A673 (cell line): ENCODE measurements around the gene FBLN1. TPM values are rescaled to one million over a fixed set of nuclear protein-coding genes. Genes with fewer than 3 reads are reported as not detected.
"Not testable (repeated sequence)": the region's sequence is repeated elsewhere in the genome, so short reads cannot be mapped to it uniquely, and the experiment has no call there.

Experiments
- BruUV-seq: library from RNA; stranded (reverse); fragments of 400-500 nt; replicated peaks from 2 replicates; lab custom pipeline; 2021; lab: Mats Ljungman, UMichigan
- CTCF ChIA-PET: fragments of 300-600 bp; sonication (Branson Sonifier 250); formaldehyde crosslinking; loops from one replicate; lab custom pipeline; 2022; ENCODE audit warnings: antibody characterized with exemption; lab: Charles Lee
- POLR2A ChIA-PET: fragments of 300-600 bp; sonication (Branson Sonifier 250); formaldehyde crosslinking; loops from one replicate; lab custom pipeline; 2022; ENCODE audit warnings: antibody characterized with exemption; ENCODE audit not compliant: low non-redundant PET; lab: Charles Lee
- DNase-seq: peaks from one replicate; pipeline ENCODE4 v3.0.0-alpha.2; 2015; ENCODE audit warnings: low spot score
- H3K27ac ChIP-seq: fragments of 200-600 bp; sonication (generic); 2 replicates; pipeline ENCODE4 v1.5.1; 2016; ENCODE audit warnings: mixed run types, low read depth, mild to moderate bottlenecking, mixed read lengths, antibody characterized with exemption, low read length; ENCODE audit not compliant: poor library complexity, severe bottlenecking
- H3K27me3 ChIP-seq: fragments of 200-600 bp; sonication (generic); replicated peaks from 2 replicates; pipeline ENCODE4 v1.6.1; 2017; ENCODE audit warnings: mixed run types, low read depth, mild to moderate bottlenecking, mixed read lengths, antibody characterized with exemption, low read length; ENCODE audit not compliant: insufficient read depth, poor library complexity
- H3K36me3 ChIP-seq: fragments of 200-600 bp; sonication (generic); 2 replicates; pipeline ENCODE4 v1.6.1; 2016; ENCODE audit warnings: mixed run types, mild to moderate bottlenecking, mixed read lengths, antibody characterized with exemption, low read length; ENCODE audit not compliant: insufficient read depth, poor library complexity, severe bottlenecking
- H3K4me1 ChIP-seq: fragments of 200-600 bp; sonication (generic); 2 replicates; pipeline ENCODE4 v1.6.1; 2017; ENCODE audit warnings: mixed run types, mild to moderate bottlenecking, mixed read lengths, antibody characterized with exemption, low read length; ENCODE audit not compliant: insufficient read depth, poor library complexity, severe bottlenecking
- H3K4me3 ChIP-seq: fragments of 200-600 bp; sonication (generic); 2 replicates; pipeline ENCODE4 v1.5.1; 2016; ENCODE audit warnings: low read depth, mixed run types, mild to moderate bottlenecking, mixed read lengths, low read length; ENCODE audit not compliant: poor library complexity, severe bottlenecking
- H3K9me3 ChIP-seq: fragments of 200-600 bp; sonication (generic); 2 replicates; pipeline ENCODE4 v1.6.1; 2016; ENCODE audit warnings: mixed run types, low read depth, mild to moderate bottlenecking, mixed read lengths, antibody characterized with exemption, low read length; ENCODE audit not compliant: poor library complexity, severe bottlenecking
- EZH2 ChIP-seq: fragments of 200-600 bp; sonication (generic); IDR thresholded peaks from 2 replicates; pipeline ENCODE4 v1.6.1; 2017; ENCODE audit warnings: borderline replicate concordance, low read depth, mild to moderate bottlenecking, mixed read lengths, antibody characterized with exemption, low read length; ENCODE audit not compliant: poor library complexity, severe bottlenecking
- intact Hi-C: fragments of 100-400 bp; cut with micrococcal nuclease; formaldehyde crosslinking; loops from one replicate; pipeline ENCODE4 v1.10.0; 2022; ENCODE audit not compliant: unreplicated experiment
- total RNA-seq: library from RNA; stranded (reverse); gene quantifications from 2 replicates; pipeline ENCODE4 v1.2.3, GENCODE V29; 2021
- TF ChIP-seq, protein P1 (sequence below): fragments of 300-800, 200-600 bp; sonication (generic); conservative IDR thresholded peaks from 2 replicates; pipeline ENCODE4 v1.5.1; 2017; ENCODE audit warnings: low read depth, mild to moderate bottlenecking, antibody characterized with exemption, low read length, moderate library complexity, mixed read lengths

Gene FBLN1
- total RNA-seq, 1 experiment from 2014 or later = 96.4 TPM

DNA sequence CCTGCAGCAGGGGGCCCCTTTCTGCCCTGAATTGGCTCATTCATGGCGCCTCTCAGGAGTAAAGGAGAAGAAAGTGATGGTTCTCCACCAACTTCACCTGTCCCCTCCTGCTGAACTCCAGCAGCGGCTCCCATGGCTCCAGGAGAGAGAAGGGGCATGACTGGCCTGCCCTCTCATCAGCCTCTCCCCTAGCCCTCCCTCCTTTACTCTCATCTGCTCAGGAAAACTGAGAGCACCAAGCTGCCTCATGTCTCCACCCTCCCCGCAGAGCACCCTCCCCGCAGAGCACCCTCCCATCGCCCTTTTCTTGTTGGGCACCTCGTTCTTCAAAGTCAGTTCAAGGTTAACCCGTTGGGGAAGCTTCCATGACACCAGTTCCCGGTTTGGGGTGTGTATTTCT lies 86.9 kb downstream of the FBLN1 start:
- TF ChIP-seq EZH2 = no peak
- TF ChIP-seq, protein P1, sequence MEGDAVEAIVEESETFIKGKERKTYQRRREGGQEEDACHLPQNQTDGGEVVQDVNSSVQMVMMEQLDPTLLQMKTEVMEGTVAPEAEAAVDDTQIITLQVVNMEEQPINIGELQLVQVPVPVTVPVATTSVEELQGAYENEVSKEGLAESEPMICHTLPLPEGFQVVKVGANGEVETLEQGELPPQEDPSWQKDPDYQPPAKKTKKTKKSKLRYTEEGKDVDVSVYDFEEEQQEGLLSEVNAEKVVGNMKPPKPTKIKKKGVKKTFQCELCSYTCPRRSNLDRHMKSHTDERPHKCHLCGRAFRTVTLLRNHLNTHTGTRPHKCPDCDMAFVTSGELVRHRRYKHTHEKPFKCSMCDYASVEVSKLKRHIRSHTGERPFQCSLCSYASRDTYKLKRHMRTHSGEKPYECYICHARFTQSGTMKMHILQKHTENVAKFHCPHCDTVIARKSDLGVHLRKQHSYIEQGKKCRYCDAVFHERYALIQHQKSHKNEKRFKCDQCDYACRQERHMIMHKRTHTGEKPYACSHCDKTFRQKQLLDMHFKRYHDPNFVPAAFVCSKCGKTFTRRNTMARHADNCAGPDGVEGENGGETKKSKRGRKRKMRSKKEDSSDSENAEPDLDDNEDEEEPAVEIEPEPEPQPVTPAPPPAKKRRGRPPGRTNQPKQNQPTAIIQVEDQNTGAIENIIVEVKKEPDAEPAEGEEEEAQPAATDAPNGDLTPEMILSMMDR = no peak
- ChIA-PET POLR2A (no interaction called here), CTCF (no interaction called here)
- Histone ChIP-seq H3K4me3 (no peak overlapping the region), H3K36me3 (no peaks in the 10 kb centered on the region), H3K27ac (no peak overlapping the region), H3K27me3 (no peaks in the 10 kb centered on the region), H3K9me3 (no peaks in the 10 kb centered on the region), H3K4me1 (no peaks in the 10 kb centered on the region)
- intact Hi-C loops = no loop called here
- no TSS peak for BruUV-seq
- DNase-seq = no peak

DNA sequence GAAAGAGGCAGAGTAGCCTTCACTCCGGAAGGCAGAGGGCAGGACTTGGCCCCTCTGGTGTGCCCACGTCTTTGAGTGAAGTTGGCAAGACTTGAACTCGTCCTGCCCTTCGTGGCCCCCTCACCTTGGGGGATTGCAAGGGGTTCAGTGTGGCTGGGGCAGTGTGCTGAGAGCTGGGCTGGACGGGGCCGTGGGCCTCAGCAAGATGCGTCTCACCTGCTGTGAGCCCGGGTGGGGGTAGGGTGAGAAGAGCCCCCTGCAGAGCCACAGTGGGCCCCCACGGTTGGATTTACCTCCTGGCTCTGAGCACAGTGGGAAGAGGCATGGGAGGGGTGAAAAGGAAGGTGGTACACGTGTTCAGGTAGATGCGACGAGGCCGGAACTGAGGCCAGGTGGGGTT lies 87.6 kb downstream of the FBLN1 start:
- TF ChIP-seq, protein P1 = no peak
- no peak for TF ChIP-seq EZH2
- Histone ChIP-seq H3K9me3 (no peaks in the 10 kb centered on the region), H3K4me1 (no peaks in the 10 kb centered on the region), H3K36me3 (no peaks in the 10 kb centered on the region), H3K27me3 (no peaks in the 10 kb centered on the region), H3K4me3 (no peak overlapping the region), H3K27ac (no peak overlapping the region)
- CTCF ChIA-PET = no interaction called here
- no TSS peak for BruUV-seq
- POLR2A ChIA-PET = no interaction called here
- DNase-seq = no peak
- intact Hi-C loops = no loop called here

DNA sequence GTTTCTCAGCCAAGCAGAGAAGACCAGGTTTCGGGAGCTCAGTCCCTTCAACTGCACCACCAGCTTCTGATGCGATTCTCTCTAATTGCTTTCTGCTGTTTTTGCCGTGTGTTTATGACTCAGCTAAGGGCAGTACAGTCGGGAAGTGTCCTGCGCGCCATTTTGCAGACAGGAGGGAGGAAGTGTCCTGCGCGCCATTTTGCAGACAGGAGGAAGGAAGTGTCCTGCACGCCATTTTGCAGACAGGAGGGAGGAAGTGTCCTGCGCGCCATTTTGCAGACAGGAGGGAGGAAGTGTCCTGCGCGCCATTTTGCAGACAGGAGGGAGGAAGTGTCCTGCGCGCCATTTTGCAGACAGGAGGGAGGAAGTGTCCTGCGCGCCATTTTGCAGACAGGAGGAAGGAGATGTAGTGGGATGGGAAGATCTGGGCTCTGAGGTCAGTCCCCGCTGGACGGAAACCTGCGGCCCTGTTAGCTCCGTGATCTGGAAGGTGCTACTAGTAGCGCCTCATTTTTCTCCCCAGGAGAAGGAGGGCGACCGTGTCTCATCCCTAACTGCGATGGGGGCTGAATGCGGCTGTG lies 89.0 kb downstream of the FBLN1 start:
- BruUV-seq, H3K9me3 ChIP-seq, H3K27ac ChIP-seq, H3K36me3 ChIP-seq, CTCF ChIA-PET, H3K4me1 ChIP-seq, DNase-seq, H3K4me3 ChIP-seq, H3K27me3 ChIP-seq, intact Hi-C loops: not testable (repeated sequence)
- POLR2A ChIA-PET = interaction anchor here (0.7 kb wide), 1 partner anchor 108 kb away, joined by 3 read pairs; no protein-coding TSS in a partner anchor
